ENCODE data around the gene KCNK4. TPM values are rescaled to one million over a fixed set of nuclear protein-coding genes. Genes with fewer than 3 reads are reported as not detected.

The KCNK4 gene
- total RNA-seq, 1 donor from 2014 or later: 0.44 TPM

DNA sequence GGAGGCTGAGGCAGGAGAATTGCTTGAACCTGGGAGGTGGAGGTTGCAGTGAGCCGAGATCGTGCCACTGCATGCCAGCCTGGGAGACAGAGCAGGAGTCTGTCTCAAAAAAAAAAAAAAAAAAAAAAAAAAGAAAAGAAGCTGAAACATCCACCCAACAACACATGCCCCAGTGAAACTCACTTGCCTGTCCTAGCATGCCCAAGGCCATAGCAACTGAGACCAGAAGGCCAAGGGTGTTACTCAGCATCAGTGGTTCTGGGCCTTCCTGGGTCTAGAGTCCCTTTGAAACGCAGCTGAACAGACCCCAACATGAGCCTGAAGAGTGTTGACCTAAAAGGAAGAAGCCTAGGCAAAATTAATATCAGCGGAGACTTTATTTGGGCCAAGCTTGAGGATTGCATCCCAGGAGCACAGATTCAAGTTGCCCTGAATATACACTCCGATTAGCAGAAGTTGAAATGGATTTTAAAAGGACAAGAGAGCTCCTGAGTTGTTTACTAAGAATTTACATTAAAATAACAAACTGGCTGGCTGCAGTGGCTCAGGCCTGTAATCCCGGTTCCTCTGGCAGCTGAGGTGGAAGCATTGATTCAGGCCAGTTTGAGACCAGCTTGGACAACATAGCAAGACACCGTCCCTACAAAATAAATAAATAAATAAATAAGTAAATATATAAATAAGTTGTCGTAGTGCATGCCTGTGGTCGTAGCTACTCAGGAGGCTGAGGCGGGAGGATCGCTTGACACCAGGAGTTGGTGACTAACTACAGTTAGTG is 33.8 kb downstream of the KCNK4 start:
- Mint-ChIP-seq H3K27me3 (no peaks in the 10 kb centered on the region), H3K36me3 (ENCODE audit: low read depth) (peaks cover 16% of the 10 kb centered on the region), H3K4me1 (peaks cover 2% of the 10 kb centered on the region), H3K9me3 (peaks cover 1% of the 10 kb centered on the region), H3K27ac (no peak overlapping the region), H3K4me3 (no peak overlapping the region)
- DNase-seq: no peak
- TF ChIP-seq, protein P1, sequence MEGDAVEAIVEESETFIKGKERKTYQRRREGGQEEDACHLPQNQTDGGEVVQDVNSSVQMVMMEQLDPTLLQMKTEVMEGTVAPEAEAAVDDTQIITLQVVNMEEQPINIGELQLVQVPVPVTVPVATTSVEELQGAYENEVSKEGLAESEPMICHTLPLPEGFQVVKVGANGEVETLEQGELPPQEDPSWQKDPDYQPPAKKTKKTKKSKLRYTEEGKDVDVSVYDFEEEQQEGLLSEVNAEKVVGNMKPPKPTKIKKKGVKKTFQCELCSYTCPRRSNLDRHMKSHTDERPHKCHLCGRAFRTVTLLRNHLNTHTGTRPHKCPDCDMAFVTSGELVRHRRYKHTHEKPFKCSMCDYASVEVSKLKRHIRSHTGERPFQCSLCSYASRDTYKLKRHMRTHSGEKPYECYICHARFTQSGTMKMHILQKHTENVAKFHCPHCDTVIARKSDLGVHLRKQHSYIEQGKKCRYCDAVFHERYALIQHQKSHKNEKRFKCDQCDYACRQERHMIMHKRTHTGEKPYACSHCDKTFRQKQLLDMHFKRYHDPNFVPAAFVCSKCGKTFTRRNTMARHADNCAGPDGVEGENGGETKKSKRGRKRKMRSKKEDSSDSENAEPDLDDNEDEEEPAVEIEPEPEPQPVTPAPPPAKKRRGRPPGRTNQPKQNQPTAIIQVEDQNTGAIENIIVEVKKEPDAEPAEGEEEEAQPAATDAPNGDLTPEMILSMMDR (IDR thresholded peaks at IDR 0.05): no peak
- POLR2A ChIA-PET: interaction anchor here (0.6 to 2.2 kb wide), 2 partner anchors 11 to 356 kb away, joined by 4 to 8 read pairs; no protein-coding TSS in a partner anchor
- CTCF ChIA-PET: interaction anchor here (1.5 kb wide), 1 partner anchor 30 kb away, joined by 4 read pairs; no protein-coding TSS in a partner anchor
- ATAC-seq (ENCODE audit: low read depth): no peak
- intact Hi-C loops (cut with micrococcal nuclease): no loop called here

DNA sequence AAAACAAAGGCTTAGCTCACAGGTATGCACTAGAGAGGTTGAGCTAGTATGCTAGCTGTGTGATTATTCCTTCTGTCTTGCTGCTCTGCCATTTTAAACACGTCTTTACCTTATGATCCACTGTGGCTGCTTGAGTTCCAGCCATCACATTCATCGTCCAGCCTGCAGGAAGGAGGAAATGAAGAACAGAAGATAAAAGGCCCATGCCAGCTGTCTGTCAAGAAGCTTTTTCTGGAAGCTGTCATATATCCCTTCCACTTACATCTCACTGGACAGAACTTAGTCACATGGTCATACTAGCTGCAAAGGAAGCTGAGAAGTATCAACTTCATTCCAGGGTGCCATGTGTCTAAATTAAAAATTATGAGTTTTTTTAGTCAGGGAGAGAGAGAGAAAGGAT is 36.3 kb downstream of the KCNK4 start:
- POLR2A ChIA-PET: interaction anchor here (1.4 kb wide), 1 partner anchor 10 kb away, joined by 5 read pairs; the partner anchor contains the start of genes PRDX5 and TRMT112
- no peaks in the 10 kb centered on the region for H3K36me3 Mint-ChIP-seq (ENCODE audit: low read depth)
- no peak overlapping the region for H3K27ac Mint-ChIP-seq

DNA sequence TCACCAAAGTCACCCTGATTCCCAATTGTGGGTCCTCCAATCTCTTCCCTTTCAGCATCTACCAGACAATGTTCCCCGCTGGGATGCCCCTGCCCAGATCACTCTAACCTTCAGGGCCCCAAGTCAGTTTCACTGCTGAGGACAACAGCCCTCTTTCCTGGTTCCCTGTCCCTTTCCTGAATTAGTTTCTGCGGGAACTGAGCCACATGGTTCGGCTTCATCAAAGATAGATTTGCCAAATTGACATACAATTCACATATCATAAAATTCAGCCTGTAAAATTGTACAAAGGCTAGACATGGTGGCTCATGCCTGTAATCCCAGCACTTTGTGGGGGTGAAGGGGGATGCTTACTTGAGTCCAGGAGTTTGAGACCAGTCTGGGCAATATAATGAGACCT is 36.9 kb downstream of the KCNK4 start:
- CTCF ChIA-PET: interaction anchor here (1.5 kb wide), 1 partner anchor 10 kb away, joined by 7 read pairs; the partner anchor contains the start of gene PRDX5
- H3K4me1 Mint-ChIP-seq: peaks cover 11% of the 10 kb centered on the region
- H3K27ac Mint-ChIP-seq: no peak overlapping the region
- H3K27me3 Mint-ChIP-seq: no peaks in the 10 kb centered on the region
- POLR2A ChIA-PET: interaction anchor here (0.7 to 1.4 kb wide), 2 partner anchors 10 to 346 kb away, joined by 5 to 7 read pairs; partner anchors contain the start of genes PRDX5 and TRMT112
- no peak for DNase-seq
- peaks cover 1% of the 10 kb centered on the region for H3K9me3 Mint-ChIP-seq
- no peak overlapping the region for H3K4me3 Mint-ChIP-seq
- intact Hi-C loops (cut with micrococcal nuclease): no loop called here
- TF ChIP-seq, protein P1 (IDR thresholded peaks at IDR 0.05): no peak
- no peak for ATAC-seq (ENCODE audit: low read depth)
- H3K36me3 Mint-ChIP-seq (ENCODE audit: low read depth): no peaks in the 10 kb centered on the region

More for the DNA sequence above, 36.3 kb downstream of the KCNK4 start:
- H3K4me3 Mint-ChIP-seq: no peak overlapping the region
- no peaks in the 10 kb centered on the region for H3K27me3 Mint-ChIP-seq
- ATAC-seq (ENCODE audit: low read depth): no peak
- TF ChIP-seq, protein P1 (IDR thresholded peaks at IDR 0.05): no peak
- intact Hi-C loops (cut with micrococcal nuclease): no loop called here
- peaks cover 1% of the 10 kb centered on the region for H3K9me3 Mint-ChIP-seq
- peaks cover 11% of the 10 kb centered on the region for H3K4me1 Mint-ChIP-seq
- CTCF ChIA-PET: interaction anchor here (1.5 kb wide), 1 partner anchor 9 kb away, joined by 7 read pairs; the partner anchor contains the start of gene PRDX5
- no peak for DNase-seq

DNA sequence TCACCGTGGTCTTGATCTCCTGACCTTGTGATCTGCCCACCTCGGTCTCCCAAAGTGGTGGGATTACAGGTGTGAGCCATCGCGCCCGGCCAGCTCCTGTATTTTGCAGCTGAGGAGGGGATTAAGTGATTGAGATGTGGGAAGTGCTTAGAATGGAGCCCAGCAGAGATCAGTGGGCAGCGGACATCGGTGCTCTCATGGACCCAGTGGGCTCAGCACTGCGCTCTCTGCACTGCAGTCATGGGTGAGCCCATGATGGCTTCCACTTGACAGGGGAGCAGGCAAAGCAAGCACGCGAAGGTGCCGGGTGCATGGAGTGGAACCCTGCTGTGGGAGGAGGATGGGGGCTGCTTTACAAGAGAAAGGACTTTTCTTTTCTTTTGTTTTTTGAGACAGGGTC is 39.8 kb downstream of the KCNK4 start:
- ChIA-PET CTCF (interaction anchor here (0.6 to 3.4 kb wide), 10 partner anchors 9 to 126 kb away, joined by 3 to 56 read pairs (median 6); partner anchors contain the start of genes CCDC88B, ESRRA, PRDX5 and TRMT112), POLR2A (interaction anchor here (0.8 to 3.1 kb wide), 4 partner anchors 10 to 89 kb away, joined by 5 to 77 read pairs (median 14); partner anchors contain the start of genes CCDC88B, FKBP2, PRDX5 and TRMT112)
- Mint-ChIP-seq H3K36me3 (ENCODE audit: low read depth) (peaks cover 2% of the 10 kb centered on the region), H3K4me3 (no peak overlapping the region), H3K9me3 (peaks cover 1% of the 10 kb centered on the region), H3K27me3 (no peaks in the 10 kb centered on the region), H3K4me1 (peaks cover 27% of the 10 kb centered on the region), H3K27ac (no peak overlapping the region)
- intact Hi-C loops (cut with micrococcal nuclease): loop anchor here (1.0 kb wide), 1 partner anchor 13 kb away; the partner anchor contains the start of gene PRDX5
- TF ChIP-seq, protein P1 (IDR thresholded peaks at IDR 0.05): no peak
- ATAC-seq (ENCODE audit: low read depth): no peak
- no peak for DNase-seq
